MM.1S (cell line): ENCODE measurements around the gene KRTAP6-3.

Experiments
- DNase-seq: peaks from one replicate; pipeline ENCODE4 v3.0.0-alpha.2; 2015
- H2AFZ ChIP-seq: fragments of 300-600 bp; sonication (generic); 2 replicates; pipeline ENCODE4 v1.6.0; 2016; ENCODE audit warnings: antibody characterized with exemption, low read length
- H3F3A ChIP-seq: fragments of 300-600 bp; sonication (generic); 2 replicates; pipeline ENCODE4 v1.6.1; 2016; ENCODE audit warnings: mild to moderate bottlenecking, antibody characterized with exemption, low read length, moderate library complexity, mixed read lengths; ENCODE audit not compliant: insufficient read depth
- H3K27ac ChIP-seq: fragments of 300-600 bp; sonication (generic); 2 replicates; pipeline ENCODE4 v1.5.1; 2016; ENCODE audit warnings: mild to moderate bottlenecking, low read length
- H3K27me3 ChIP-seq: fragments of 300-600 bp; sonication (generic); replicated peaks from 2 replicates; pipeline ENCODE4 v1.6.0; 2016; ENCODE audit warnings: low read length; ENCODE audit not compliant: insufficient read depth
- H3K36me3 ChIP-seq: fragments of 300-600 bp; sonication (generic); replicated peaks from 2 replicates; pipeline ENCODE4 v1.6.1; 2016; ENCODE audit warnings: mild to moderate bottlenecking, low read length, mixed read lengths; ENCODE audit not compliant: insufficient read depth
- H3K4me1 ChIP-seq: fragments of 300-600 bp; sonication (generic); 2 replicates; pipeline ENCODE4 v1.6.1; 2016; ENCODE audit warnings: low read length, mixed read lengths
- H3K4me2 ChIP-seq: fragments of 300-600 bp; sonication (generic); 2 replicates; pipeline ENCODE4 v1.6.0; 2016; ENCODE audit warnings: low read depth, low read length
- H3K4me3 ChIP-seq: fragments of 300-600 bp; sonication (generic); 2 replicates; pipeline ENCODE4 v1.5.1; 2016; ENCODE audit warnings: low read length, mixed read lengths
- H3K79me2 ChIP-seq: fragments of 300-600 bp; sonication (generic); 2 replicates; pipeline ENCODE4 v1.6.1; 2016; ENCODE audit warnings: mixed run types, low read length, mixed read lengths
- H3K9ac ChIP-seq: fragments of 300-600 bp; sonication (generic); 2 replicates; pipeline ENCODE4 v1.6.1; 2016; ENCODE audit warnings: low read length, mixed read lengths
- H3K9me2 ChIP-seq: fragments of 300-600 bp; sonication (generic); replicated peaks from 2 replicates; pipeline ENCODE4 v1.6.1; 2016; ENCODE audit warnings: mild to moderate bottlenecking, low read length, mixed read lengths; ENCODE audit not compliant: insufficient read depth
- H3K9me3 ChIP-seq: fragments of 300-600 bp; sonication (generic); replicated peaks from 2 replicates; pipeline ENCODE4 v1.6.1; 2016; ENCODE audit warnings: mild to moderate bottlenecking, low read length, mixed read lengths; ENCODE audit not compliant: insufficient read depth
- H4K20me1 ChIP-seq: fragments of 300-600 bp; sonication (generic); 2 replicates; pipeline ENCODE4 v1.6.1; 2016; ENCODE audit warnings: mild to moderate bottlenecking, low read length, moderate library complexity, mixed read lengths; ENCODE audit not compliant: insufficient read depth
- EZH2 ChIP-seq: fragments of 300-600 bp; sonication (generic); optimal IDR thresholded peaks from 2 replicates; pipeline ENCODE3; 2017; ENCODE audit warnings: low read depth, mild to moderate bottlenecking, antibody characterized with exemption, low read length, mixed read lengths
- EZH2phosphoT487 ChIP-seq: fragments of 300-600 bp; sonication (generic); IDR thresholded peaks from 2 replicates; pipeline ENCODE4 v1.6.1; 2018; ENCODE audit warnings: antibody characterized with exemption, low read length
- TF ChIP-seq, protein P1 (sequence below): fragments of 300-600 bp; sonication (generic); IDR thresholded peaks from 2 replicates; pipeline ENCODE4 v1.5.1; 2016; ENCODE audit warnings: antibody characterized with exemption, low read length, mixed read lengths

The KRTAP6-3 gene

DNA sequence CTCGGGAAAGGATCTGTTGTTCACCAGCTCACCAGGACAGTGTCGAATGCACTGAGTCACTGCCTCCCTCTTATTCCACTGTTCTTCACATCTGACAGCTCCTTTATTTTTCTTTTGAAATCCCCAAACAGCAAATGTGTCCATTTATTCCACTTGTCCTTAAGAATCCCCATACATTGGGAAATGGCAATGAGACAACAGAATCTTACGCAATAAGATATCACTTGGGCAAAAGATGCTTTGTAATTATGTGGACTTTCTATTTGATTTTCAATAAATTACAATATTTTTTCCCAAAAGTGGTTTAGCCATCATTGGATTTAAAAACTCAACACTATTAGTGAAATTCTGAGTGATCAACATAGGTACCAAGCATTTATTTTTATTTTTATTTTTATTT, 46.4 kb downstream of the KRTAP6-3 start:
- H2AFZ ChIP-seq: no peak overlapping the region
- DNase-seq: no peak
- no peak overlapping the region for H3K27ac ChIP-seq
- no peaks in the 10 kb centered on the region for H3K9me2 ChIP-seq
- TF ChIP-seq EZH2 (no peak), EZH2phosphoT487 (no peak)
- TF ChIP-seq, protein P1, sequence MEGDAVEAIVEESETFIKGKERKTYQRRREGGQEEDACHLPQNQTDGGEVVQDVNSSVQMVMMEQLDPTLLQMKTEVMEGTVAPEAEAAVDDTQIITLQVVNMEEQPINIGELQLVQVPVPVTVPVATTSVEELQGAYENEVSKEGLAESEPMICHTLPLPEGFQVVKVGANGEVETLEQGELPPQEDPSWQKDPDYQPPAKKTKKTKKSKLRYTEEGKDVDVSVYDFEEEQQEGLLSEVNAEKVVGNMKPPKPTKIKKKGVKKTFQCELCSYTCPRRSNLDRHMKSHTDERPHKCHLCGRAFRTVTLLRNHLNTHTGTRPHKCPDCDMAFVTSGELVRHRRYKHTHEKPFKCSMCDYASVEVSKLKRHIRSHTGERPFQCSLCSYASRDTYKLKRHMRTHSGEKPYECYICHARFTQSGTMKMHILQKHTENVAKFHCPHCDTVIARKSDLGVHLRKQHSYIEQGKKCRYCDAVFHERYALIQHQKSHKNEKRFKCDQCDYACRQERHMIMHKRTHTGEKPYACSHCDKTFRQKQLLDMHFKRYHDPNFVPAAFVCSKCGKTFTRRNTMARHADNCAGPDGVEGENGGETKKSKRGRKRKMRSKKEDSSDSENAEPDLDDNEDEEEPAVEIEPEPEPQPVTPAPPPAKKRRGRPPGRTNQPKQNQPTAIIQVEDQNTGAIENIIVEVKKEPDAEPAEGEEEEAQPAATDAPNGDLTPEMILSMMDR: no peak
- H3K4me2 ChIP-seq: no peak overlapping the region
- H4K20me1 ChIP-seq: no peaks in the 10 kb centered on the region
- H3K79me2 ChIP-seq: no peaks in the 10 kb centered on the region
- H3K27me3 ChIP-seq: no peaks in the 10 kb centered on the region
- no peaks in the 10 kb centered on the region for H3K4me1 ChIP-seq
- no peak overlapping the region for H3K4me3 ChIP-seq
- no peaks in the 10 kb centered on the region for H3K9me3 ChIP-seq
- no peaks in the 10 kb centered on the region for H3F3A ChIP-seq
- no peaks in the 10 kb centered on the region for H3K36me3 ChIP-seq
- H3K9ac ChIP-seq: no peak overlapping the region

DNA sequence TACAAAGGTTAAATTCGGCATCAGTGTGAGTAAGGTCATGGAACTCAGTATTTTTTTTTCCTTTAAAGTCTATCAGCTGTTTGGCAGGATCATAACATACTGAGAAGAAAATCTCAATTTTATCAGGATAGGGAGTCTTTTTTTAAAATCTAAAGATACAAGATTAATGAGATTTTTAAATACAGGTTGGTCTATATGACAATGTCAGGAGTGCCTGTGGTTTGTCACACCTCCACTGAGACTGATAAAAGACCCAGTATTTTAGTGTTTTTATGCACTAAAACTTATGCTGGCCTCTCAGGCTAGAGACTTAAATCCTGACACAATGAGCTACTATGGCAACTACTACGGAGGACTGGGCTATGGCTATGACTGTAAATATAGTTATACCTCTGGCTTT, 50.3 kb downstream of the KRTAP6-3 start, which contains the start of gene KRTAP20-3:
TSS of gene KRTAP20-3 (plus strand) at position 301 of the 400 bp plus-strand sequence.
- no peaks in the 10 kb centered on the region for H3K27me3 ChIP-seq

More for the DNA sequence above, 50.3 kb downstream of the KRTAP6-3 start, which contains the start of gene KRTAP20-3:
- no peaks in the 10 kb centered on the region for H3K4me1 ChIP-seq
- H2AFZ ChIP-seq: no peak within 1 kb of the TSS
- no peak within 1 kb of the TSS for H3K9ac ChIP-seq
- no peaks in the 10 kb centered on the region for H3K9me2 ChIP-seq
- no peak within 1 kb of the TSS for H3K4me3 ChIP-seq
- no peak within 1 kb of the TSS for H3K27ac ChIP-seq
- DNase-seq: no peak
- no peaks in the 10 kb centered on the region for H4K20me1 ChIP-seq
- TF ChIP-seq, protein P1: no peak
- TF ChIP-seq EZH2phosphoT487 (no peak), EZH2 (no peak)
- H3K4me2 ChIP-seq: no peak within 1 kb of the TSS
- no peaks in the 10 kb centered on the region for H3F3A ChIP-seq
- no peaks in the 10 kb centered on the region for H3K79me2 ChIP-seq
- H3K9me3 ChIP-seq: no peaks in the 10 kb centered on the region
- no peaks in the 10 kb centered on the region for H3K36me3 ChIP-seq
